WTC11 (cell line): ENCODE measurements around the gene OCSTAMP. TPM values are rescaled to one million over a fixed set of nuclear protein-coding genes. Genes with fewer than 3 reads are reported as not detected.

Source experiments
- ATAC-seq: fragments of 200-7000 bp; cut with Tn5 transposase; 2 replicates; pipeline ENCODE4 v1.10.0; 2021; ENCODE audit warnings: mild to moderate bottlenecking, moderate library complexity
- CTCF ChIA-PET: fragments of 300-600 bp; sonication (Branson Sonifier 250); formaldehyde crosslinking; loops from one replicate; lab custom pipeline; 2021; ENCODE audit warnings: antibody characterized with exemption; lab: Charles Lee
- POLR2A ChIA-PET: fragments of 350-600 bp; sonication (Branson Sonifier 250); formaldehyde crosslinking; loops from one replicate; lab custom pipeline; 2021; ENCODE audit warnings: antibody characterized with exemption; lab: Charles Lee
- DNase-seq: peaks from one replicate; pipeline ENCODE4 v3.0.0; 2021; ENCODE audit warnings: low spot score
- H3K27ac Mint-ChIP-seq: 2 replicates; pipeline ENCODE4 v1.8.0; 2021; ENCODE audit warnings: mixed read lengths
- H3K27me3 Mint-ChIP-seq: 2 replicates; pipeline ENCODE4 v1.8.0; 2021; ENCODE audit warnings: low read depth, mild to moderate bottlenecking, moderate library complexity, mixed read lengths
- H3K36me3 Mint-ChIP-seq: 2 replicates; pipeline ENCODE4 v1.8.0; 2021; ENCODE audit warnings: mixed read lengths
- H3K4me1 Mint-ChIP-seq: 2 replicates; pipeline ENCODE4 v1.8.0; 2022; ENCODE audit warnings: mixed read lengths
- H3K4me3 Mint-ChIP-seq: 2 replicates; pipeline ENCODE4 v1.8.0; 2021; ENCODE audit warnings: mild to moderate bottlenecking, moderate library complexity, mixed read lengths
- H3K9me3 Mint-ChIP-seq: 2 replicates; pipeline ENCODE4 v1.8.0; 2021; ENCODE audit warnings: mixed read lengths
- AR ChIP-seq: fragments of 250-450 bp; sonication (Bioruptor Pico); IDR thresholded peaks from 2 replicates; pipeline ENCODE4 v1.9.0; 2021; ENCODE audit warnings: mild to moderate bottlenecking
- ARID4B ChIP-seq: sonication (generic); formaldehyde crosslinking; IDR thresholded peaks from 2 replicates; pipeline ENCODE4 v1.8.0; 2023; ENCODE audit warnings: missing genetic modification reagents, mild to moderate bottlenecking, borderline replicate concordance
- EMX1 ChIP-seq: fragments of 250-450 bp; sonication (Bioruptor Pico); IDR thresholded peaks from 2 replicates; pipeline ENCODE4 v1.8.0; 2021; ENCODE audit warnings: mild to moderate bottlenecking
- FOXP1 ChIP-seq: sonication (generic); formaldehyde crosslinking; IDR thresholded peaks from 2 replicates; pipeline ENCODE4 v1.8.0; 2022; ENCODE audit warnings: missing genetic modification reagents, mild to moderate bottlenecking, moderate library complexity, borderline replicate concordance
- GRHL2 ChIP-seq: fragments of 250-450 bp; sonication (Bioruptor Pico); IDR thresholded peaks from 2 replicates; pipeline ENCODE4 v1.8.0; 2022; ENCODE audit warnings: mild to moderate bottlenecking, moderate library complexity; ENCODE audit not compliant: insufficient replicate concordance, severe bottlenecking
- HMGXB4 ChIP-seq: sonication (generic); formaldehyde crosslinking; IDR thresholded peaks from 2 replicates; pipeline ENCODE4 v1.8.1; 2023; ENCODE audit warnings: mild to moderate bottlenecking, moderate library complexity, missing genetic modification reagents
- JAZF1 ChIP-seq: fragments of 250-450 bp; sonication (Bioruptor Pico); IDR thresholded peaks from 2 replicates; pipeline ENCODE4 v1.9.0; 2021; ENCODE audit warnings: moderate library complexity, mild to moderate bottlenecking, inconsistent platforms
- NR1H2 ChIP-seq: sonication (generic); formaldehyde crosslinking; IDR thresholded peaks from 2 replicates; pipeline ENCODE4 v1.9.0; 2021; ENCODE audit warnings: mild to moderate bottlenecking, moderate library complexity, missing genetic modification reagents
- PREB ChIP-seq: sonication (generic); formaldehyde crosslinking; IDR thresholded peaks from 2 replicates; pipeline ENCODE4 v1.8.1; 2022; ENCODE audit warnings: mild to moderate bottlenecking, missing genetic modification reagents, moderate library complexity, borderline replicate concordance
- TCF7 ChIP-seq: sonication (generic); formaldehyde crosslinking; IDR thresholded peaks from 2 replicates; pipeline ENCODE4 v1.8.0; 2022; ENCODE audit warnings: mild to moderate bottlenecking, low read depth, missing genetic modification reagents, moderate library complexity
- ZBTB43 ChIP-seq: sonication (generic); formaldehyde crosslinking; IDR thresholded peaks from 2 replicates; pipeline ENCODE4 v1.8.1; 2023; ENCODE audit warnings: mild to moderate bottlenecking, missing genetic modification reagents
- ZNF219 ChIP-seq: sonication (generic); formaldehyde crosslinking; IDR thresholded peaks from 2 replicates; pipeline ENCODE4 v1.8.0; 2023; ENCODE audit warnings: missing genetic modification reagents, mild to moderate bottlenecking, borderline replicate concordance
- ZNF281 ChIP-seq: sonication (generic); formaldehyde crosslinking; IDR thresholded peaks from 2 replicates; pipeline ENCODE4 v1.8.0; 2023; ENCODE audit warnings: mild to moderate bottlenecking, missing genetic modification reagents
- ZNF423 ChIP-seq: fragments of 250-450 bp; sonication (Bioruptor Pico); IDR thresholded peaks from 2 replicates; pipeline ENCODE4 v2.1.2; 2022; ENCODE audit warnings: mild to moderate bottlenecking, moderate library complexity
- ZSCAN18 ChIP-seq: fragments of 250-450 bp; sonication (Bioruptor Pico); IDR thresholded peaks from 2 replicates; pipeline ENCODE4 v2.1.2; 2022; ENCODE audit warnings: mild to moderate bottlenecking, moderate library complexity
- total RNA-seq: library from RNA; stranded (reverse); gene quantifications from 3 replicates; pipeline ENCODE4 v1.2.3, GENCODE V29; 2021

The OCSTAMP gene
- total RNA-seq, 1 experiment from 2014 or later, result not detected

GRCh38 chr20:46551522-46552381 lies 1.3 kb upstream of the OCSTAMP start (continued):
- TF ChIP-seq ZNF281 (CRISPR knock-in tag) (no peak), ZSCAN18 (CRISPR knock-in tag) (no peak), ZNF219 (CRISPR knock-in tag) (no peak)

- no peaks in the 10 kb centered on the region for H3K27me3 Mint-ChIP-seq
- no peak overlapping the region for H3K27ac Mint-ChIP-seq
- H3K4me3 Mint-ChIP-seq, result no peak overlapping the region
- no peak for ATAC-seq
- H3K4me1 Mint-ChIP-seq, result peaks cover 36% of the 10 kb centered on the region
- H3K36me3 Mint-ChIP-seq, result no peaks in the 10 kb centered on the region
- DNase-seq, result no peak
- no peaks in the 10 kb centered on the region for H3K9me3 Mint-ChIP-seq
- TF ChIP-seq FOXP1 (CRISPR knock-in tag) (no peak), TCF7 (CRISPR knock-in tag) (no peak), GRHL2 (CRISPR knock-in tag) (no peak), ZBTB43 (no peak), PREB (CRISPR knock-in tag) (no peak), EMX1 (CRISPR knock-in tag) (no peak), HMGXB4 (CRISPR knock-in tag) (no peak), JAZF1 (CRISPR knock-in tag) (no peak), AR (no peak), ARID4B (CRISPR knock-in tag) (no peak), NR1H2 (CRISPR knock-in tag) (no peak), ZNF423 (CRISPR knock-in tag) (no peak)
- POLR2A ChIA-PET, result no interaction called here
- CTCF ChIA-PET, result interaction anchor here (0.7 to 1.8 kb wide), 7 partner anchors 10 to 73 kb away, joined by 3 to 8 read pairs (median 5); partner anchors contain the start of gene ZNF334
These were observed 1.1 kb downstream of the OCSTAMP start for GRCh38 chr20:46549188-46549972.
